ENCODE results near the gene FAT1.

DNA sequence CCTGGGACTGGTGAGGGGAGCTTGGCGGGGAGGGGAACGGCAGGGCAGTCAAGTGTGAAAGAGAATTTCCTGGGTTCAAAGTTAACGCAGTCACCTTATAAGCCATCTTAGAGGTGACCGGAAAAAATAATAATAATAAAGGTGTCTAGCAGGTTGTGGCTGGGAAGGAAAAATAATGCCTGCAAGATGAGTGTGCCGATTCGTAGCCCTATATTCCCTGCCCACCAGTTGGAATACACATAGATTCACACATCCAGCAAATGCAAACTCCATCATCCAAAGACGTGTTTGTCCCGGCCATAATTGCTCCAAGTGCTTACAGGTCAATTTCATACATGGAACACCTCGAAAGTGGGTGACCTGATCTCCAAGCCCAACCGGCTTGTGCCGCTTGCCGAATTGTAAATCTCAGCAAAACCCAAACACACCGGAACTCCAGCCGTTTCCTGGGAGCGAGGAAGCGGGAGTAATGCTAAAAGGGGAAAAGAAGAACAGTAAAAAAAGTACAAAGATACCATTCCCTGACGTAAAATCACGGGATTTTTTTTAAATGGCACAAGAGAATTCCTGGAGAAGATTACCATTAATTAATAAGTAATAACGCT, 1.3 kb upstream of the FAT1 start:
- TF ChIP-seq POLR2A (IDR thresholded peaks at IDR 0.05) (no peak), EP300 (IDR thresholded peaks at IDR 0.05) (no peak), POLR2AphosphoS5 (IDR thresholded peaks at IDR 0.05) (no peak)
- TF ChIP-seq, protein P1, sequence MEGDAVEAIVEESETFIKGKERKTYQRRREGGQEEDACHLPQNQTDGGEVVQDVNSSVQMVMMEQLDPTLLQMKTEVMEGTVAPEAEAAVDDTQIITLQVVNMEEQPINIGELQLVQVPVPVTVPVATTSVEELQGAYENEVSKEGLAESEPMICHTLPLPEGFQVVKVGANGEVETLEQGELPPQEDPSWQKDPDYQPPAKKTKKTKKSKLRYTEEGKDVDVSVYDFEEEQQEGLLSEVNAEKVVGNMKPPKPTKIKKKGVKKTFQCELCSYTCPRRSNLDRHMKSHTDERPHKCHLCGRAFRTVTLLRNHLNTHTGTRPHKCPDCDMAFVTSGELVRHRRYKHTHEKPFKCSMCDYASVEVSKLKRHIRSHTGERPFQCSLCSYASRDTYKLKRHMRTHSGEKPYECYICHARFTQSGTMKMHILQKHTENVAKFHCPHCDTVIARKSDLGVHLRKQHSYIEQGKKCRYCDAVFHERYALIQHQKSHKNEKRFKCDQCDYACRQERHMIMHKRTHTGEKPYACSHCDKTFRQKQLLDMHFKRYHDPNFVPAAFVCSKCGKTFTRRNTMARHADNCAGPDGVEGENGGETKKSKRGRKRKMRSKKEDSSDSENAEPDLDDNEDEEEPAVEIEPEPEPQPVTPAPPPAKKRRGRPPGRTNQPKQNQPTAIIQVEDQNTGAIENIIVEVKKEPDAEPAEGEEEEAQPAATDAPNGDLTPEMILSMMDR (IDR thresholded peaks at IDR 0.05): no peak
